HepG2 (cell line): ENCODE measurements around the gene SECTM1. TPM values are rescaled to one million over a fixed set of nuclear protein-coding genes. Genes with fewer than 3 reads are reported as not detected.

Experiments used
- NFKBIZ ChIP-seq: IDR thresholded peaks from 2 replicates; pipeline ENCODE4 v1.6.1; 2018; ENCODE audit warnings: missing genetic modification reagents, missing compliant biosample characterization
- PRPF4 ChIP-seq: fragments of 200-400 bp; formaldehyde crosslinking; IDR thresholded peaks from 2 replicates; pipeline ENCODE4 v1.6.1; 2016; ENCODE audit warnings: low read length, low read depth; ENCODE audit not compliant: poor library complexity, severe bottlenecking
- RERE ChIP-seq: IDR thresholded peaks from 2 replicates; pipeline ENCODE4 v1.6.1; 2016; ENCODE audit warnings: low read depth, missing genetic modification reagents, missing compliant biosample characterization
- SP4 ChIP-seq: sonication (generic); formaldehyde crosslinking; IDR thresholded peaks from 2 replicates; pipeline ENCODE4 v1.8.1; 2023; ENCODE audit warnings: mild to moderate bottlenecking, missing genetic modification reagents
- SRSF1 ChIP-seq: fragments of 200-400 bp; formaldehyde crosslinking; optimal IDR thresholded peaks from 2 replicates; pipeline ENCODE3; 2017; ENCODE audit warnings: mild to moderate bottlenecking, low read depth, low read length, moderate library complexity
- ZFY ChIP-seq: sonication (generic); formaldehyde crosslinking; IDR thresholded peaks from 2 replicates; pipeline ENCODE4 v1.4.0; 2020; ENCODE audit warnings: missing genetic modification reagents
- ZNF160 ChIP-seq: sonication (generic); formaldehyde crosslinking; IDR thresholded peaks from 2 replicates; pipeline ENCODE4 v1.8.0; 2022; ENCODE audit warnings: mild to moderate bottlenecking, inconsistent platforms, missing genetic modification reagents
- ZNF230 ChIP-seq: sonication (generic); formaldehyde crosslinking; IDR thresholded peaks from 2 replicates; pipeline ENCODE4 v1.4.0; 2020; ENCODE audit warnings: mild to moderate bottlenecking, missing genetic modification reagents
- ZNF510 ChIP-seq: sonication (generic); formaldehyde crosslinking; IDR thresholded peaks from 2 replicates; pipeline ENCODE4 v1.4.0; 2020; ENCODE audit warnings: low read depth, mild to moderate bottlenecking, missing genetic modification reagents
- ZNF792 ChIP-seq: IDR thresholded peaks from 2 replicates; pipeline ENCODE4 v1.6.1; 2016
- ZSCAN22 ChIP-seq: sonication (generic); formaldehyde crosslinking; IDR thresholded peaks from 2 replicates; pipeline ENCODE4 v1.4.0; 2020; ENCODE audit warnings: mild to moderate bottlenecking, missing genetic modification reagents
- polyA plus RNA-seq, 8 experiments: library from polyadenylated mRNA; depleted of rRNA in 3 of 8; stranded (reverse) in 7 of 8; unstranded in 1 of 8; fragments of >200 nt; fragmentation: Illumina TruSeq in 4 of 8; extraction: Trizol in 4 of 8; gene quantifications; 2 replicates each; pipeline versions ENCODE4 v1.2.1 to v1.2.3, GENCODE V29; 2011 to 2016; ENCODE audit warnings: low read depth in 4 of 8, missing spikeins in 1 of 8, mixed read lengths in 1 of 8; ENCODE audit not compliant: insufficient read depth in 1 of 8
- total RNA-seq, 5 experiments: library from RNA; depleted of rRNA; stranded (reverse); fragments of >200 nt; fragmentation: Illumina TruSeq; extraction: Trizol; gene quantifications; 2 replicates each; pipeline ENCODE4 v1.2.3, GENCODE V29; 2016; ENCODE audit warnings: low read depth in 1 of 5
- TF ChIP-seq, protein P1 (sequence below): IDR thresholded peaks from 2 replicates; pipeline ENCODE4 v1.6.1; 2016; ENCODE audit warnings: low read depth, control low read depth

SECTM1 gene
- total and polyA plus RNA-seq, 2 of the 13 experiments (the other 11 are each of a cell fraction or from before 2014, with no cell fraction given) = 3.5 to 5.3 TPM

GRCh38 chr17:82320140-82320840, 13.3 kb downstream of the SECTM1 start (continued):
- TF ChIP-seq ZNF792 (CRISPR knock-in tag) (no peak), SRSF1 (peak; percentile 48), ZFY (CRISPR knock-in tag) (peak; percentile 43; the same call in 1 of the 2 replicates), ZNF510 (no peak), ZNF160 (CRISPR knock-in tag) (peak; percentile 67; the same call in 1 of the 2 replicates), RERE (CRISPR knock-in tag) (no peak), PRPF4 (no peak), ZNF230 (CRISPR knock-in tag) (peak; percentile 62; the same call in 1 of the 2 replicates), NFKBIZ (CRISPR knock-in tag) (peak; percentile 43; the same call in 1 of the 2 replicates), ZSCAN22 (CRISPR knock-in tag) (no peak), SP4 (CRISPR knock-in tag) (0 out of 2 replicates have a peak, but pooled peaks have one; percentile 30)
- TF ChIP-seq, protein P1, sequence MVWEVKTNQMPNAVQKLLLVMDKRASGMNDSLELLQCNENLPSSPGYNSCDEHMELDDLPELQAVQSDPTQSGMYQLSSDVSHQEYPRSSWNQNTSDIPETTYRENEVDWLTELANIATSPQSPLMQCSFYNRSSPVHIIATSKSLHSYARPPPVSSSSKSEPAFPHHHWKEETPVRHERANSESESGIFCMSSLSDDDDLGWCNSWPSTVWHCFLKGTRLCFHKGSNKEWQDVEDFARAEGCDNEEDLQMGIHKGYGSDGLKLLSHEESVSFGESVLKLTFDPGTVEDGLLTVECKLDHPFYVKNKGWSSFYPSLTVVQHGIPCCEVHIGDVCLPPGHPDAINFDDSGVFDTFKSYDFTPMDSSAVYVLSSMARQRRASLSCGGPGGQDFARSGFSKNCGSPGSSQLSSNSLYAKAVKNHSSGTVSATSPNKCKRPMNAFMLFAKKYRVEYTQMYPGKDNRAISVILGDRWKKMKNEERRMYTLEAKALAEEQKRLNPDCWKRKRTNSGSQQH = 0 out of 2 replicates have a peak, but pooled peaks have one; percentile 48
- TF ChIP-seq, all 625 proteins: peak for 144
